AG04449 (cell line): Measurements from ENCODE around the gene NOX5.

Experiments used
- CTCF ChIA-PET: fragments of 350-600 bp; formaldehyde crosslinking; extraction: SDS; loops from one replicate; lab custom pipeline; 2021; ENCODE audit warnings: antibody characterized with exemption; lab: Yijun Ruan, JAX
- POLR2A ChIA-PET: fragments of 400-600, 350-600 bp; formaldehyde crosslinking; extraction: SDS; loops from one replicate; lab custom pipeline; 2020; ENCODE audit warnings: antibody characterized with exemption, inconsistent platforms; lab: Yijun Ruan, JAX
- DNase-seq: peaks from one replicate; pipeline ENCODE4 v3.0.0-alpha.2; 2010; ENCODE audit warnings: low read depth, low spot score
- H3K4me3 ChIP-seq: 2 replicates; pipeline ENCODE4 v1.5.1; 2011; ENCODE audit warnings: low read depth, mild to moderate bottlenecking, control low read depth, low read length
- TF ChIP-seq, protein P1 (sequence below): IDR thresholded peaks from one replicate; pipeline ENCODE4 v1.5.1; 2011; ENCODE audit warnings: mild to moderate bottlenecking, moderate library complexity, low read length, control low read depth, inconsistent platforms; ENCODE audit not compliant: insufficient read depth; ENCODE audit errors: missing control alignments

NOX5 gene

DNA sequence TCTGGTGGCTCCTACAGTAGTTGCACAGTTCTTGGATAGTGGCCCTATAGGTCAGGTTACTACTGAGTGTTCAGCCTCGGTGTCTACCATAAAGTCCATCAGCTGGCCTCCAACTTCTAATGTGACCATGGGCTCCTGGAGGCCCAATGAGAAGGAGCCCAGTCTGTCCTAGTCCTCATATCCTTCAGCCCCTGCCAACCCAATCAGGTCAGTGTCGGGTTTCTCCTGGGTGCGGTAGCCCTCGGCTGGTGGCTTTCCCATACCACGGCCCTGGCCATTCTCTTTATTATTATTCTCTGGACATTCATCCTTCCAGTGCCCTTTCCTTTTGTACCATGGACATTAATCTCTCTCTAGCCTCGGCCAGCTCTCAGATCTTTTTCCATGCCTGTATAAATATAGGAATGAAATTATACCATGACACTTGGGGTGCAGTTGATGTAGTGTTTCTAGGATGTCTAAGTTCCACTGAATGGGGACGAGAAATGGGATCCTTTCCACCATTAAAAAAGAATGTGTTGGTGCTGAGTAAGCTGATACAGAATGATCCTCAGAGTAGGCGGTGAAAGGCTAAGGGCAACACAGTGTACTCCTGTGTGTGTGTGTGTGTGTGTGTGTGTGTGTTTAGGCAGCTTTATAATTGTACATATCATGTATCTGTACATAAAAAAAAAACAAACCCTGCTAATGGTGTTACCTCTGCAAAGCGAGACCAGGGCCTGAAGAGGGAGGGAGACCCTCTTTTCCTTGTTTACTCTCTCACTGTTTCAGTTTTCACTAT is 19.3 kb upstream of the NOX5 start:
- no peak overlapping the region for H3K4me3 ChIP-seq
- ChIA-PET POLR2A (no interaction called here), CTCF (interaction anchor here (1.3 to 1.7 kb wide), 2 partner anchors 14 to 36 kb away, joined by 3 read pairs; no protein-coding TSS in a partner anchor)
- DNase-seq: no peak
- TF ChIP-seq, protein P1, sequence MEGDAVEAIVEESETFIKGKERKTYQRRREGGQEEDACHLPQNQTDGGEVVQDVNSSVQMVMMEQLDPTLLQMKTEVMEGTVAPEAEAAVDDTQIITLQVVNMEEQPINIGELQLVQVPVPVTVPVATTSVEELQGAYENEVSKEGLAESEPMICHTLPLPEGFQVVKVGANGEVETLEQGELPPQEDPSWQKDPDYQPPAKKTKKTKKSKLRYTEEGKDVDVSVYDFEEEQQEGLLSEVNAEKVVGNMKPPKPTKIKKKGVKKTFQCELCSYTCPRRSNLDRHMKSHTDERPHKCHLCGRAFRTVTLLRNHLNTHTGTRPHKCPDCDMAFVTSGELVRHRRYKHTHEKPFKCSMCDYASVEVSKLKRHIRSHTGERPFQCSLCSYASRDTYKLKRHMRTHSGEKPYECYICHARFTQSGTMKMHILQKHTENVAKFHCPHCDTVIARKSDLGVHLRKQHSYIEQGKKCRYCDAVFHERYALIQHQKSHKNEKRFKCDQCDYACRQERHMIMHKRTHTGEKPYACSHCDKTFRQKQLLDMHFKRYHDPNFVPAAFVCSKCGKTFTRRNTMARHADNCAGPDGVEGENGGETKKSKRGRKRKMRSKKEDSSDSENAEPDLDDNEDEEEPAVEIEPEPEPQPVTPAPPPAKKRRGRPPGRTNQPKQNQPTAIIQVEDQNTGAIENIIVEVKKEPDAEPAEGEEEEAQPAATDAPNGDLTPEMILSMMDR: no peak

DNA sequence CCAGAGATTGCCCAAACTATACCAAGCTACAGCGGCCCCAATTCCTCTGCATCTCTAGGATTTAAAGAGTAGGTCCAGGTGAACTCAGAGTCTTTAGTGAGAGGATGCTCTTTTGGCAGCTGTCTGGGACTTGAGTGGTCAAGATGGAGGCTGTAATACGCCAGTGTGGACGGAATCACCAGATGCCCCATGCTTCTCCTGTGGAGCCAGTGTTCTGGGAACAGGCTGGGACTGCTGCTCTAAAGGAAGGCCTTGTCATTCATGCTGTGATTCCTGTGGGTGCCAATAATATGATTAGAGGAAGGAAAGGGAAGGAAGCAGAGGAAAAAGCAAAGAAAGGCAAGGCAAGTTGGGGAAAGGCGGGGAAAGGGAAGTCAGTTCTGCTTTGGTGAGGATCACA is 17.4 kb upstream of the NOX5 start:
- DNase-seq: no peak
- TF ChIP-seq, protein P1: no peak
- H3K4me3 ChIP-seq: no peak overlapping the region
- ChIA-PET CTCF (interaction anchor here (1.3 kb wide), 1 partner anchor 121 kb away, joined by 3 read pairs; no protein-coding TSS in a partner anchor), POLR2A (no interaction called here)

DNA sequence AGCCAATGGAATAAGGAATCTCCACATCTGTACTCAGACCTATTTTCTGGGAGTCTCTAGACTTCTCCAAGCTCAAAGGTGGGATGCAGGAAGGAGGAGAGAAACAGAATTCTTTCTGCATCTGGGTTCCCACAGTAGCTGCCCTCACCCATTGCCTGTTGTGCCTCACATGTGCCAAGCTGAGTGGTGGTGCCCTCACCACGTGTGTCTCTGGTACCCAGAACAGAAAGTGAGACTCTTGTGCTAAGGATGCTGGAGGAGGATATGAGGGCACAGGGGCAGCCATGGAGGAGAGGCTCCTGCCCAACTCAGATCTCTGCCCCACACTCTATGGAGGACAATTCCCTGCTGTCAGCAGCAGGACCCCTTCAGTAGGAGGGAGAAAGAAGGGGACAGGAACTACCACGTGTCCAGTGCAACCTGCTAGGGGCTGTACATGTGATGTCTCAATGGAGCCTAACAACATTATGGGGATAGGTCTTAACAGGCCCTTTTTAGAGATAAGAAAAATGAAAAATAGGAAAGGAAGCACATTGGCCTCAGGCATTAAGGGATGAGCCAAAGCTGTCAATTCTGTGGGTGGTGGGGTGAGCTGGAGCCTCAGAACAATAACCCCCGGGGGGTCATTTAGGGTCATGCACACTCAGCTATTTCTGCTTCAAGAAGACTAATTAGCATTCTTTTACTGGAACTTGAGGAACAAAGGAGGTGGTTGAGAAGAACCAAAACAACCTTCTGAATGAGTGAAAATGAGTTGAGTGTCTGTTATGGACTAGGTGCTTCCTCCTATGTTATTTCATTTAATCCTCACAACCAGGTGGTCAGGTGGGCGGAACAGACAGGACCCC is 16.3 kb upstream of the NOX5 start:
- no peak overlapping the region for H3K4me3 ChIP-seq
- TF ChIP-seq, protein P1: no peak
- CTCF ChIA-PET: interaction anchor here (1.5 kb wide), 1 partner anchor 45 kb away, joined by 3 read pairs; no protein-coding TSS in a partner anchor
- POLR2A ChIA-PET: no interaction called here
- no peak for DNase-seq

DNA sequence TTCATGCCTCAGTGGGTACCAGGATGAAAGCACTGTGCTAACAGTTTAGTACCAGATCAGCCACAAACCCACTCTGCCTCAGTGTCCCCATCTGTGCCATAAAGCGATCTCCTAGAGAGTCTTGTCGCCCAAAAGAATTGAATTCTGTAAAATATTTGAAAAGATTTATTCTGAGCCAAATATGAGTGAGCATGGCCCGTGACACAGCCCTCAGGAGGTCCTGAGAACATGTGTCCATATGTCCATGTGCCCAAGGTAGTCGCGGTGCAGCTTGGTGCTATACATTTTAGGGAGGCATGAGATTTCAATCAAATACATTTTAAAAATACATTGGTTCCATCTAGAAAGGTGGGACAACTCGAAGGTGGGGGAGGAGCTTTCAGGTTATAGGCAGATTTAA is 15.4 kb upstream of the NOX5 start:
- DNase-seq: no peak
- POLR2A ChIA-PET: no interaction called here
- CTCF ChIA-PET: interaction anchor here (1.5 kb wide), 1 partner anchor 44 kb away, joined by 3 read pairs; no protein-coding TSS in a partner anchor
- TF ChIP-seq, protein P1: no peak
- no peak overlapping the region for H3K4me3 ChIP-seq

DNA sequence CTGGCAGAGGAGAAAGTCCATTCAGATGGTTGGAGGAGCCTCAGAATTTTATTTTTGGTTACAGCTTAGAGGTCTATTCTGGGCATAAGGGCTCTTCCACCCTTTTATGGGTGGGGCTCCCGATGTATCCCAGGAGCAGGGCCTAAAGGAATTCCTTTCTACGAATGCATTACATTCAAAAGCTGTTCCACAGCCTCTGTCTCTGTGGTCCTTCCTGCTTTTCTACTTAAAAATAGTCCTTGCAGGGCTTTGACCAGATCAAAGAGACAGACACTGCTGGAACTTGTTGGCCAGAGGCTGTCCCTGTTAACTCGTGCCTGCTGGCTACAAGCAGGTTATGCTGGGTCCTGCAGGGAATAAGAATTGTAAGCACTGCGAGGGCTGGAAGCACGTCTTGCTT is 14.4 kb upstream of the NOX5 start:
- CTCF ChIA-PET: no interaction called here
- H3K4me3 ChIP-seq: no peak overlapping the region
- TF ChIP-seq, protein P1: no peak
- POLR2A ChIA-PET: no interaction called here
- no peak for DNase-seq

DNA sequence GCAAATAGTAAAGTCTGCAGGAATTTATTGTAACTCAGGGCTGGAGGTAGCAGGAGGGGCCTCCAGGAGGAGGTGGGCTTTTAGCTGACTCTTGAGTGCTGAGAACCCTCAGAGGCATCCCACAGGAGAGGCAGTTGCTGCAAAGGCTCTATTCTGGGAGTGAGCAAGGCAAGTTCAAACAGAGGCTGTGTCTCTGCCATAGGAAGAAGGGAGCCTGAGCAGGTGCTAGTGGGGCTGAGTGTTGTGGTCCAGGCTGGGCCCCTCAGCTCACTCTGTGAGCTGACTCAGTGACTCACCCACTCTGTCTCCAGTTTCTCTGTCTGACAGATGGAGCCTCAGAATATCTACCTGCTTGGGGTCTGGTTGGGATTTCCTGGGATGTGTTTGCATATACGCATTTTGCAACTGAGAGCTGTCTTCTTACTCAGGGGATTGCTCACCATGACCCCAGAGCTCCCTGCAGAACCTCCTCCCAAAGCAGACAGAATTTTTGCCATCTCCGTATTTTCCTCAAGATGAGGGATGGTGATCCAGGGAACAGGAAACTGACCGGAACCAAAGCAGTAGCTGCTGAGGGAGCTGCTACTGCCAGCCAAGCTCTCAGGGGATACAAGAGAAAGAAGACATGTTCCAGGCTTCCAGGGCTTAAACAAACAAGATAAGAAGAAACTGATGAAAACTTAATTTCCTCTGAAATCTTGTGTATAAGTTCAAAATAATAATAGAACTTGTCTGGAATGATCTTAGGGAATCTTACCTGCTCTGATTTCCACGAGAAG is 13.6 kb upstream of the NOX5 start:
- no peak for DNase-seq
- CTCF ChIA-PET: no interaction called here
- POLR2A ChIA-PET: no interaction called here
- TF ChIP-seq, protein P1: no peak
- no peak overlapping the region for H3K4me3 ChIP-seq
